Measurements from ENCODE around the gene SPATA32.

SPATA32 gene

GRCh38 chr17:45262516-45263476 is 902 bp upstream of the SPATA32 start:
- no peak for DNase-seq (ENCODE audit: low spot score)
- Histone ChIP-seq H2BK12ac (ENCODE audit: low read length) (no peak overlapping the region), H3K27ac (replicated peaks; ENCODE audit: low read length) (no peak overlapping the region), H3K4me2 (ENCODE audit: insufficient read depth, low read length, poor library complexity, severe bottlenecking) (peak overlapping the region; percentile 88), H3K4me3 (ENCODE audit: low read length in 2 of 2) (no peak overlapping the region), H4K91ac (ENCODE audit: low read depth, low read length, poor library complexity) (no peak overlapping the region), H2BK15ac (ENCODE audit: low read length) (no peak overlapping the region), H3K9me3 (replicated peaks in 1 of 2; ENCODE audit: control insufficient read depth in 2 of 2, insufficient read depth in 1 of 2, low read depth in 1 of 2, low read length in 2 of 2) (no peaks in the 10 kb centered on the region), H3K4me1 (ENCODE audit: control insufficient read depth in 2 of 2, insufficient read depth in 1 of 2, low read depth in 1 of 2, low read length in 2 of 2) (peaks cover 0 to 10% of the 10 kb centered on the region in 2 donors), H3K9ac (ENCODE audit: low read depth, low read length, poor library complexity) (peak overlapping the region; percentile 85), H3K18ac (ENCODE audit: low read length) (peak overlapping the region; percentile 94), H2AFZ (ENCODE audit: low read length) (no peak overlapping the region), H2BK5ac (ENCODE audit: low read length) (no peak overlapping the region), H3K4ac (ENCODE audit: low read length) (no peak overlapping the region), H3K79me1 (ENCODE audit: low read depth, low read length) (peaks cover 4% of the 10 kb centered on the region), H2AK5ac (ENCODE audit: low read depth, low read length) (peak overlapping the region; percentile 65), H3K27me3 (ENCODE audit: control insufficient read depth in 3 of 3, insufficient read depth in 3 of 3, low read depth in 1 of 3, low read length in 3 of 3) (peaks cover 0 to 2% (median 0%) of the 10 kb centered on the region in 3 experiments), H2BK120ac (ENCODE audit: low read depth, low read length) (no peak overlapping the region), H3K36me3 (replicated peaks in 1 of 2; ENCODE audit: control insufficient read depth in 2 of 2, insufficient read depth in 2 of 2, low read length in 2 of 2) (peaks cover 29 to 54% of the 10 kb centered on the region in 2 donors), H3K23ac (ENCODE audit: low read depth, low read length, poor library complexity) (peak overlapping the region; percentile 77), H4K8ac (ENCODE audit: low read depth, low read length) (no peak overlapping the region), H3K14ac (ENCODE audit: low read length) (peak overlapping the region; percentile 96)
- WGBS, 2 donors (ENCODE audit: extremely low coverage in 2 of 2, insufficient read length in 2 of 2, insufficient replicate concordance in 1 of 2): no CpG with 5 or more reads among the region's 18 CpGs

- Histone ChIP-seq H2BK120ac (ENCODE audit: low read depth, low read length) (no peak overlapping the region), H3K27ac (replicated peaks; ENCODE audit: low read length) (no peak overlapping the region), H3K4me3 (ENCODE audit: low read length in 2 of 2) (peak overlapping the region in 1 of 2 donors; percentile 5), H2BK12ac (ENCODE audit: low read length) (no peak overlapping the region), H3K23ac (ENCODE audit: low read depth, low read length, poor library complexity) (no peak overlapping the region), H3K27me3 (ENCODE audit: control insufficient read depth in 3 of 3, insufficient read depth in 3 of 3, low read depth in 1 of 3, low read length in 3 of 3) (peaks cover 0 to 3% (median 2%) of the 10 kb centered on the region in 3 experiments), H3K18ac (ENCODE audit: low read length) (no peak overlapping the region), H3K36me3 (replicated peaks in 1 of 2; ENCODE audit: control insufficient read depth in 2 of 2, insufficient read depth in 2 of 2, low read length in 2 of 2) (peaks cover 17 to 30% of the 10 kb centered on the region in 2 donors), H3K4me1 (ENCODE audit: control insufficient read depth in 2 of 2, insufficient read depth in 1 of 2, low read depth in 1 of 2, low read length in 2 of 2) (peaks cover 0 to 17% of the 10 kb centered on the region in 2 donors), H4K91ac (ENCODE audit: low read depth, low read length, poor library complexity) (no peak overlapping the region), H3K4ac (ENCODE audit: low read length) (no peak overlapping the region), H3K79me1 (ENCODE audit: low read depth, low read length) (peaks cover 4% of the 10 kb centered on the region), H3K9me3 (replicated peaks in 1 of 2; ENCODE audit: control insufficient read depth in 2 of 2, insufficient read depth in 1 of 2, low read depth in 1 of 2, low read length in 2 of 2) (no peaks in the 10 kb centered on the region), H2AK5ac (ENCODE audit: low read depth, low read length) (no peak overlapping the region), H2BK15ac (ENCODE audit: low read length) (no peak overlapping the region), H3K14ac (ENCODE audit: low read length) (no peak overlapping the region), H4K8ac (ENCODE audit: low read depth, low read length) (no peak overlapping the region), H2AFZ (ENCODE audit: low read length) (no peak overlapping the region), H3K4me2 (ENCODE audit: insufficient read depth, low read length, poor library complexity, severe bottlenecking) (no peak overlapping the region), H3K9ac (ENCODE audit: low read depth, low read length, poor library complexity) (no peak overlapping the region), H2BK5ac (ENCODE audit: low read length) (no peak overlapping the region)
- no peak for DNase-seq (ENCODE audit: low spot score)
- no CpG with 5 or more reads among the region's 7 CpGs for WGBS, 2 donors (ENCODE audit: extremely low coverage in 2 of 2, insufficient read length in 2 of 2, insufficient replicate concordance in 1 of 2)
Observed at GRCh38 chr17:45260204-45260783, 1.6 kb downstream of the SPATA32 start.

- no peak overlapping the region for H4K8ac ChIP-seq (ENCODE audit: low read depth, low read length)
- no peak overlapping the region for H2BK12ac ChIP-seq (ENCODE audit: low read length)
- no peak overlapping the region for H3K4me3 ChIP-seq (ENCODE audit: low read length in 2 of 2)
- no peak for DNase-seq (ENCODE audit: low spot score)
- no peak overlapping the region for H3K9ac ChIP-seq (ENCODE audit: low read depth, low read length, poor library complexity)
- whole genome bisulfite sequencing, 2 donors (ENCODE audit: extremely low coverage in 2 of 2, insufficient read length in 2 of 2, insufficient replicate concordance in 1 of 2): no CpG with 5 or more reads among the region's 5 CpGs
- no peak overlapping the region for H3K27ac ChIP-seq (replicated peaks; ENCODE audit: low read length)
- H2BK15ac ChIP-seq (ENCODE audit: low read length): no peak overlapping the region
- H3K4me1 ChIP-seq (ENCODE audit: control insufficient read depth in 2 of 2, insufficient read depth in 1 of 2, low read depth in 1 of 2, low read length in 2 of 2): peaks cover 0 to 17% of the 10 kb centered on the region in 2 donors
- no peak overlapping the region for H2BK120ac ChIP-seq (ENCODE audit: low read depth, low read length)
- no peak overlapping the region for H2BK5ac ChIP-seq (ENCODE audit: low read length)
- no peak overlapping the region for H3K18ac ChIP-seq (ENCODE audit: low read length)
- no peak overlapping the region for H3K4ac ChIP-seq (ENCODE audit: low read length)
- peaks cover 4% of the 10 kb centered on the region for H3K79me1 ChIP-seq (ENCODE audit: low read depth, low read length)
- H3K4me2 ChIP-seq (ENCODE audit: insufficient read depth, low read length, poor library complexity, severe bottlenecking): no peak overlapping the region
- no peaks in the 10 kb centered on the region for H3K9me3 ChIP-seq (replicated peaks in 1 of 2; ENCODE audit: control insufficient read depth in 2 of 2, insufficient read depth in 1 of 2, low read depth in 1 of 2, low read length in 2 of 2)
- H3K27me3 ChIP-seq (ENCODE audit: control insufficient read depth in 3 of 3, insufficient read depth in 3 of 3, low read depth in 1 of 3, low read length in 3 of 3): peaks cover 0 to 8% (median 2%) of the 10 kb centered on the region in 3 experiments
- H3K36me3 ChIP-seq (replicated peaks in 1 of 2; ENCODE audit: control insufficient read depth in 2 of 2, insufficient read depth in 2 of 2, low read length in 2 of 2): peaks cover 5 to 17% of the 10 kb centered on the region in 2 donors
- H3K23ac ChIP-seq (ENCODE audit: low read depth, low read length, poor library complexity): no peak overlapping the region
- H2AFZ ChIP-seq (ENCODE audit: low read length): no peak overlapping the region
- H3K14ac ChIP-seq (ENCODE audit: low read length): no peak overlapping the region
- H4K91ac ChIP-seq (ENCODE audit: low read depth, low read length, poor library complexity): no peak overlapping the region
- H2AK5ac ChIP-seq (ENCODE audit: low read depth, low read length): no peak overlapping the region
Observed at GRCh38 chr17:45258981-45259380, 2.9 kb downstream of the SPATA32 start.

DNA sequence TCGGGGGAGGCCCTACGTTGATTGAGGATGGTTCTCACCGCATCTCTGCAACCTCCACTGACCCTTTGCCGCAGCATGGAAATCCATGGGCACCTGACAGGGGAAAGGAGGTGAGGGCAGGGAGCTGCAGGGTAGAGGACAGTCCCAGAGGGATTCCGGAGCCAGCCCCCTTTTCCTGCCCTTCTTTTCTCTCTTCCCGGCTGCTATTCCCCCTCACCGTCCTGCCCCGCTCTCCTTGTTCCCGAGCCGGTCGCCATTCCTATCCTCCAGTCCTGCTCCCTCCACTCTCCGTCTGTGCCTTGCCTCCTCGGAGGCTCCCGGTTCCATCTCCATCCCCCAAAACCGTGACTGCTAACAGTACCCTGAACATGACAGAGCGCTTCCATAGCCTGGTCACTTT is 4.8 kb downstream of the SPATA32 start:
- Histone ChIP-seq H3K4me1 (ENCODE audit: control insufficient read depth in 2 of 2, insufficient read depth in 1 of 2, low read depth in 1 of 2, low read length in 2 of 2) (peaks cover 0 to 11% of the 10 kb centered on the region in 2 donors), H3K14ac (ENCODE audit: low read length) (no peak overlapping the region)
- WGBS, 2 donors (ENCODE audit: extremely low coverage in 2 of 2, insufficient read length in 2 of 2, insufficient replicate concordance in 1 of 2): no CpG with 5 or more reads among the region's 16 CpGs

More for the DNA sequence above, 4.8 kb downstream of the SPATA32 start:
- no peak overlapping the region for H4K91ac ChIP-seq (ENCODE audit: low read depth, low read length, poor library complexity)
- no peak overlapping the region for H2AK5ac ChIP-seq (ENCODE audit: low read depth, low read length)
- H3K4me2 ChIP-seq (ENCODE audit: insufficient read depth, low read length, poor library complexity, severe bottlenecking): no peak overlapping the region
- no peak overlapping the region for H2AFZ ChIP-seq (ENCODE audit: low read length)
- peaks cover 0 to 13% (median 2%) of the 10 kb centered on the region in 3 experiments for H3K27me3 ChIP-seq (ENCODE audit: control insufficient read depth in 3 of 3, insufficient read depth in 3 of 3, low read depth in 1 of 3, low read length in 3 of 3)
- H3K9me3 ChIP-seq (replicated peaks in 1 of 2; ENCODE audit: control insufficient read depth in 2 of 2, insufficient read depth in 1 of 2, low read depth in 1 of 2, low read length in 2 of 2): no peaks in the 10 kb centered on the region
- peak overlapping the region; percentile 21 for H3K9ac ChIP-seq (ENCODE audit: low read depth, low read length, poor library complexity)
- no peak overlapping the region for H3K23ac ChIP-seq (ENCODE audit: low read depth, low read length, poor library complexity)
- no peak for DNase-seq (ENCODE audit: low spot score)
- peak overlapping the region; percentile 84 for H3K4ac ChIP-seq (ENCODE audit: low read length)
- H2BK12ac ChIP-seq (ENCODE audit: low read length): no peak overlapping the region
- peaks cover 2% of the 10 kb centered on the region for H3K79me1 ChIP-seq (ENCODE audit: low read depth, low read length)
- no peak overlapping the region for H2BK5ac ChIP-seq (ENCODE audit: low read length)
- peak overlapping the region; percentile 72 for H4K8ac ChIP-seq (ENCODE audit: low read depth, low read length)
- peak overlapping the region; percentile 80 for H3K18ac ChIP-seq (ENCODE audit: low read length)
- H2BK120ac ChIP-seq (ENCODE audit: low read depth, low read length): no peak overlapping the region
- H2BK15ac ChIP-seq (ENCODE audit: low read length): no peak overlapping the region
- H3K27ac ChIP-seq (replicated peaks; ENCODE audit: low read length): no peak overlapping the region
- H3K36me3 ChIP-seq (replicated peaks in 1 of 2; ENCODE audit: control insufficient read depth in 2 of 2, insufficient read depth in 2 of 2, low read length in 2 of 2): no peaks in the 10 kb centered on the region
- no peak overlapping the region for H3K4me3 ChIP-seq (ENCODE audit: low read length in 2 of 2)
